Right renal pelvis (tissue), 4 donors: ENCODE results near the gene SLC19A1. TPM values are rescaled to one million over a fixed set of nuclear protein-coding genes. Genes with fewer than 3 reads are reported as not detected.

Source experiments
- DNase-seq, 4 donors: peaks; one replicate each; pipeline ENCODE4 v3.0.0-alpha.2; 2013; ENCODE audit warnings: low read depth in 4 of 4, low spot score in 3 of 4, missing footprints in 1 of 4
- polyA plus RNA-seq, 4 donors: library from polyadenylated mRNA; unstranded; fragments of 120-200 nt; gene quantifications; one replicate each; pipeline ENCODE4 v1.2.1, GENCODE V29; 2013; ENCODE audit not compliant: insufficient read length in 4 of 4

SLC19A1 gene
- polyA plus RNA-seq, 4 donors, result 38.0 to 66.1 (median 60.4) TPM

- DNase-seq, result no peak
Observed at GRCh38 chr21:45523411-45524101, 18.7 kb downstream of the SLC19A1 start.

- DNase-seq, result no peak
Observed at GRCh38 chr21:45522986-45523385, 19.3 kb downstream of the SLC19A1 start.

- no peak for DNase-seq
Observed at GRCh38 chr21:45522381-45522780, 19.9 kb downstream of the SLC19A1 start.

- DNase-seq, result no peak
Observed at GRCh38 chr21:45521241-45521640, 21.0 kb downstream of the SLC19A1 start.

- DNase-seq, result no peak
Observed at GRCh38 chr21:45519182-45519581, 23.1 kb downstream of the SLC19A1 start.

GRCh38 chr21:45518742-45519141 lies 23.5 kb downstream of the SLC19A1 start:
- no peak for DNase-seq

- DNase-seq, result no peak
Observed at GRCh38 chr21:45517249-45518065, 24.8 kb downstream of the SLC19A1 start.

GRCh38 chr21:45516671-45517151 lies 25.5 kb downstream of the SLC19A1 start:
- no peak for DNase-seq

- DNase-seq, result no peak
Observed at GRCh38 chr21:45516071-45516670, 26.1 kb downstream of the SLC19A1 start.

GRCh38 chr21:45515241-45516061 lies 26.8 kb downstream of the SLC19A1 start:
- no peak for DNase-seq

- DNase-seq, result no peak
Observed at GRCh38 chr21:45514311-45515021, 27.8 kb downstream of the SLC19A1 start.

GRCh38 chr21:45513741-45514310 lies 28.4 kb downstream of the SLC19A1 start:
- DNase-seq, result no peak

GRCh38 chr21:45513003-45513717 lies 29.1 kb downstream of the SLC19A1 start:
- no peak for DNase-seq

- no peak for DNase-seq
Observed at GRCh38 chr21:45512626-45513002, 29.6 kb downstream of the SLC19A1 start.

GRCh38 chr21:45511661-45512431 lies 30.4 kb downstream of the SLC19A1 start:
- no peak for DNase-seq

- DNase-seq, result no peak
Observed at GRCh38 chr21:45511007-45511406, 31.2 kb downstream of the SLC19A1 start.

GRCh38 chr21:45510466-45510955 lies 31.7 kb downstream of the SLC19A1 start:
- no peak for DNase-seq
